NCI-H446 (cell line): ENCODE measurements around the gene LCLAT1.
"Not testable (repeated sequence)": the region's sequence is repeated elsewhere in the genome, so short reads cannot be mapped to it uniquely, and the experiment has no call there.

Source experiments
- DNase-seq, 2 experiments: peaks; one replicate each; lab custom pipeline; 2025; lab: John Stamatoyannopoulos, UW

Gene LCLAT1

DNA sequence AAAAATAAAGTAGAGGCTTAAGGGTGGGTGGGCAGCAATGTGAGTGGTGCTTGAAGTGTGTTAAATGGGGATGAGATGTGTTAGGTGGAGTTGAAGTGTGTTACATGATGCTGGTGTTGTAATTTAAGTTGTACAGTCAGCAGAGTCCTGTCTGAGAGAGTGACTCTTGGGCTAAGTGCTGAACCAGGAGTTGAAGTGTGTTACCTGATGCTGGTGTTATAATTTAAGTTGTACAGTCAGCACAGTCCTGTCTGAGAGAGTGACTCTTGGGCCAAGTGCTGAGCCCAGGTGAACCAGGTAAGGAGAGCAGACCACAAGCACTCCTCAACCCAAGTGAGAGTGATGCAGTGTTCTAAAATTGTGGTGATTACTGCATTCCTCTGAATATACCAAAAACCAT is 40.6 kb downstream of the LCLAT1 start:
- no peak for DNase-seq

DNA sequence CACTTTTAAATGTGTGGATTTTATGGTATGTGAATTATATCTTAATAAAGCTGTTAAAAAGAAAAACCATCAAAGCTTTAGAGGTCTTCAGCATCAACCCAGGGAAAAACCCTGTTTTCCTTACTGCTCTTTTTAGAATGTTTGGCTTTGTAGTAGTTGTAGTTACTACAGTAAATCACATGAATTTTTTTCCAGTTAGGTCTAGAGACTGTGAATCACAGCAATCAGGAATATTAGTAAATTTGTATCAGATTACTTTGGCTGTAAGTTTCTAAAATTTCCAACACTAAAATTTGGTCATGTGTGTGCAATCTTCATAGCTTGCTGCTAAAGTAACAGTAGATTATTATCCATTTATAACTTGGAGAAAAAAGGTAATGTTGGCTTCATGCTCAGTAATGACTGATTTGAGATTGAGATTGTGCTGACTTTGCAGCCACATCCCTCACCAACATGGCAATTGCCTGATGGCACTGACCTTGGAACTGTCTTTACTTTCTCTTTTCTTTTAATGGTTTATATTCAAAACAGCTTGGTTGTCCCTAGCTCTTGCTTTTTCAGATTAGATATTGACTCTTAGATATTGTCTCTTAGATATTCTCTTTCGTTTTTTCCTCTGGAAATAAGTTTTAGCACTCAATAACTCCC is 41.1 kb downstream of the LCLAT1 start:
- DNase-seq = no peak

DNA sequence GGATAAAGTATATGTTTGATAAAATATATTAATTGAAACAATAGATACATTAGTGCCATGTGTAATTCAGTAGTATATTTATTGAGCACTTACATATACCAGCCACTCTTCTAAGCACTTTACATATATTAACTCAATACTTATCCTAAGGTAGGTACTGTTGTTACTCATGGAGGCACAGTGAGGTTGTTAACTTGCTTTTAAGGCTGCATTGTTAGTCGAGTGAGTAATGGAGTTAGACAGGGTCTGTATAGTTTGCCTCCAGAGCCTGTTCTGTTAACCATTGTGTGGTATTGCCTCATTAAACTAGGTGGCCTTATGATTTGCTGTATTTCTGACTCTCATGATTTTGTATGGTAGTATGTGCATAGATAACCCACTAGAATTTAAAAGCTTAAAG is 44.2 kb downstream of the LCLAT1 start:
- no peak for DNase-seq

DNA sequence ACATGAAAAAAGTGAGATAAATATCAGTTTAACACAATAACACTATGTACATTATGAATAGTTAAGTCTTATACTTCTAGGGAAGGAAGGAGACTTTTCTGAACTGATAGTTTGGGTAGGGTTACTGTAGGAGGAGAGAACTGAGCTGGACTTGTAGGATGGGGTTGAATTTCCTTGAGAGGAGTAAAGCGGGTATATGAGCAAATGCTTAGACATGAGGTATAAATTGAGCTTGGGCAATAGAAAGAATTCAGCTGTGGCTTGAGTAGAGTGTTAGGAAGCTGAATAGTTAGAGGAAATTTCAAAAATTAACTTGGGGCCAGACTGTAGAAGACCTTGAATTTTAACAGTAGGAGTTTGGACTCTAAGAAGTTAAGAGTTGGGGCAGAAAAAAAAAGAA is 45.1 kb downstream of the LCLAT1 start:
- DNase-seq = no peak

DNA sequence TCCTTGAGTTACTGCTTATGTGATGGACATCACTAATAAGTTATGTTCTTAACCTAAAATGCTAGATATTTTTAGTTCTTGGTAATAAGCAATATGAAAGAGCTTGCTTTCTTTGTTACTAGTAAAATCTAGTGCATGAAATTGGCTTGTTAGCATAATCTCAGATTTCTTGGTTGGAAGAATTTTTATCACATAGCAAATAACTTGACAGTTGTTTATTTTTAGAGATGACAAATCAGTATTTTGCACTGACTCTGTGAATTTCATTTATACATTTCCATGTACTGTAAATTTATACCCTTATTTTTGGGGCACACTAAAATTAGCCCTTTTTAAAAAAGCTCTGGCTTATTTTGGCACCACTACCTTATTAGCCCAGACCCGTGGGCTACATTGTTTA is 45.6 kb downstream of the LCLAT1 start:
- no peak for DNase-seq

DNA sequence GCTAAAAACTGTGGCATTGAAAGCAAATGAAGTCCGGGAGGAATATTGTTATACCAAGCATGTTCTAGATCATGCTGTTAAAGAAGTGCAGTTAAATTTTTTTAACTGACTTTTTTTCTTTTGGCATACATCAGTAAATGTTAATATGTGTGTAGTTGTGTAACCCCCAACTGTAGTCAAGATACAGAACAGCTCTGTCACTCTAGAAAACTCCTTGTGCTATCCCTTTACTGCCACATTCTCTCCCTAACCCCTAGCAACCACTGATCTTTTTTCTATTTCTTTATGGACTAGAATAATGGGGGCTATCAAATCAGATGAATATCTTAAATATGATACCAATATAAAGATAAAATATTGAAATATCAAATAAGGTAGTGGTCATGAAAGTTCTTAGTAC is 46.4 kb downstream of the LCLAT1 start:
- no peak for DNase-seq

DNA sequence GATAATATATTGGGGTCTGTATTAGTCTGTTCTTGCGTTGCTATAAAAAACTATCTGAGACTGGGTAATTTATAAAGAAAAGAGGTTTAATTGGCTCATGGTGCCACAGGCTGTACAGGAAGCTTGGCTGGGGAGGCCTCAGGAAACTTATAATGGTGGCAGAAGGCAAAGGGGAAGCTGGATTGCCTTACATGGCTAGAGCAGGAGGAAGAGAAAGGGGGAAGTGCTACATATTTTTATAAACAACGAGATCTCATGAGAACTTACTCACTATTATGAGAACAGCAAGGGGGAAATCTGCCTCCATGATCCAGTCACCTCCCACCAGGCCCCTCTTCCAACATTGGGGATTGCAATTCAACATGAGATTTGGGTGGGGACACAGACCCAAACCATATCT is 48.9 kb downstream of the LCLAT1 start:
- DNase-seq = not testable (repeated sequence)

DNA sequence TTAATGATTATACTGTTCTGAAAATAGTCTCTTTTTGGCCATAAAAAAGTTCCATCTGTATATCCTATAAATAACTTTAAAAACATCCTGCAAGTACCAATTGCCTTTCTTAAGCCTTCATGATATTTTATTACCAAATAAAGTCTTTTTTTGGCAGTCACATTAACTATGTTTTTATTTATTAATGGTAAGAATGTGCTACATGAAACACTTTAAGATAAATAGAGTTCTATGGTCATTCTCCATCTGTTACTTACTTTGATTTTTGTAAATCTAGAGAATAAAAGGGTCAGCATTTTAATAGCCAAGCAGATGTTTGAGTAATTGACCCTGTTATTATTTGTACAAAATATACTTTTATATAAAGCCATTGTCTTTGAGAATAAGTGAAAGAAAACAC is 52.6 kb downstream of the LCLAT1 start:
- no peak for DNase-seq

DNA sequence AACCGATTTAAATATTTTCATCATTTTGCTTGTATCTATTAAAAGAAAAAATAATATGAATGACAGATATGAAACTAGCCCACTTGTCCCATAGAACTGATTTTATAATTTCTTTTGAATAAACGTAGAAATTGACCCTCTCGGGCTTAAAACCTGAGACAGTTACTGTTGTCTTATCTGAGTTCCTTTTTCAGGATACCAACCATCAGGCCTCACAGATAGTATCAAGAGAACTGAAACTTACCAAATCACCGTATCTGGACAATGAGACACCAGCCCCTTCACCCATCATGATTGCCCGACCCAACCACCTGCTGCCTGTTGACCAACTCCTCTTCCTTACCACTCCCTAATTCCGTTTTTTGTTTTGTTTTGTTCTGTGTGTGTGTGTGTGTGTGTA is 53.7 kb downstream of the LCLAT1 start:
- DNase-seq = no peak

DNA sequence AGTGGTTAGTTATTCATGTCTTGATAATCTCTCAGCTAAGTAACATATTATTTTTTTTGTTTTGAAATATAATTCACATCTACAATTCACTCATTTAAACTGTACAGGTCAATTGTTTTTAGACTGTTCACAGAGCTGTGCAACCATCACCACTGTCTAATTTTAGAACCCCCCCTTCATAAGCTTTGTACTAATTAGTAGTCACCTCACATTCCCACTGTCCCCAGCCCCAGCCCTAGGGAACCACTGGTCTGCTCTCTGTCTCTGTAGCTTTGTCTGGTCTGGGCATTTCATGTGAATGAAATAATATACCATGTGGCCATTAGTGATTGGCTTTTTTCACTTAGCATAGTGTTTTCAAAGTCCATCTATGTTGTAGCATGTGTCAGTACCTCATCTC is 55.3 kb downstream of the LCLAT1 start:
- DNase-seq = no peak

DNA sequence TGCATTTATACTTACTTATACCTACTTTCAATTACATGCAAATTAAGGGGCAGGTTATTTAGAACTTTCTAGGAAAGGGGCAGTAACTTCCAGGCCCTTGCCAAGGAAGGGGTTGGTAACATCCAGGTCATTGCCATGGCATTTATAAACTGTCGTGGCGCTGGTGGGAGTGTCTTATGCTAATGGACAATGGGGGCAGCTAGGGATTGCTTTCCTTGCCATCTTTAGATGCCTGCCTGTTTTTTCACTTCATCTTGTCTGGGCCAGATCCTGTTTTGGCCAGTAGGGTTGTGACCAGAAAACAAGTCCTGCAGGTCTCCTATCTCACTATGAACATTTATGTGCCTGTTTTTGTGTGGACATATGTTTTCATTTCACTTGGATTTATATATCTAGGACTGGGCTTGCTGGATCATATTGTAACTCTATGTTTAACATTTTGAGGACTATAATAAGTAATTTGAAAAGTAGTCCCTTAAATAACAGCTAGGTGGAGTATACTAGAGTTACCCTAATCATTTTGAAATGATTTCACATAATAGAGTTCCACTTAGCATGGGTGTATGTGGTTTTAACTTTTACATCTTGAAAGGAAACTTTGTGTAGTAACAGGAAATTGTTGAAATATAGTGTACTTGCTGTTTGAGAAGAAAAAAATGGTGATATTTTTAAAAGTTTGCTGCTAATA is 56.1 kb downstream of the LCLAT1 start:
- DNase-seq = no peak

DNA sequence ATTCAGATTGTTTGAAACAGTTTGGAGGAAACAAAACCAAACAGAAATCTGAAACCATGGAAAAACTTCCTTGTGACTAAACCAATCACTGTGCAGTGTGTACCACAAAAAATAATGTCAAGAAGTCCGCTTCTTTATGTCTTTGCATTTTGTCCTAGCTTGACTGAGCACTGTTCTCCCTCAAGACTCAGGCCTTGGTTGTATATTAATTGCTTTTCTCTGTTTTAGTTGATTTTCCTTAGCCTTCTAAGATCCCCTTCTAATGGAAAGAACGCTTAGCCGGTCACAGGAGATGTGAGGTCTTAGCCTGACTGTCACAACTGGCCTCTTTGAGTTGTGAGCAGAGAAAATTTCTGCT is 56.6 kb downstream of the LCLAT1 start:
- no peak for DNase-seq

DNA sequence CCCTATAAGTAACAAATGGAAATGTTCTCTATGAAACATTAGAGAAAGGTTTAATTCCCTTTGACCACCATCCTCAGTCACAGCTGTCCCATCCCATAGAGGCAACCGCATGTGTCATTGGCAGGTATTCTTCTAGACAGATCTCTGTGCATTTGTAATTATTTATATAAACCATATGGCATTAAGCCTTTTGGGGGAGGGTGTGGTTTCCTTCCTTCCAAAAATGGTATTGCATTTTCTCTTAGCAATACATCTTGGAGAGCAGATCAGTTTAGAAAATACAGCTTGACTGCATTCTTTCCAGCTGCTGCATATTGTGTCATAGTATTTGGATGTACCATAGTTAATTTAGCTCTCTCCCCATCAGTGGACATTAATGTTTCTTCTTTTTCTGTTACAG is 57.7 kb downstream of the LCLAT1 start:
- no peak for DNase-seq

DNA sequence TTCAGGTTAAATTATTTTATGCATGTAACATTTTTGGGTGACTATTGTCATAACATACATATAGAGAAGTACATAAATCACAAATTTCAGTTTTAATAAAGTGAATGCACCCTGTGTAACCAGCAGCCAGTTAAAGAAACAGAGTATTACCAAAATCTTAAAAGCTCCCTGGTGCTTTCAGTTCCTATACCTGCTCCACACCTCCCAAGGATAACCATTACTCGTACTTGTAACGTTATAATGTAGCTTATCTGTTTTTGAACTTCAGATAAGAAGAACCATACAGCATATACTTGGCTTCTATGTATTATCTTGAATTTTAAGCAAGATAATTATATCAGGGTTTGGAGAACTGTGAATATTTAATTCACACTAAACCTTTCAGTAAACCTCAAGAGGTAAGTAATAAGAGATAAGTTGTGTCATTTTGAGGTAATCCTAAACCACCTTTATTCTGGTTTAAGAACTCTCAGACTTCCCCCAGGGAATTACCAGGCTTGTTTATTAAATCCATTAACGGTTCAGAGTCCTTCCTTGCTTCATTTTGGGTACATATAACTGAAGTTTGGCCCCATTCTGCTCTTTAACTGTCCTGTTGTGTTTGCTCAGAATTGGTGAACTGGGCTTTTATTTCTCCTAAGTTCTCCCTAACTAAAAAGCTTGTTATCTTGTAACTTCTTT is 58.6 kb downstream of the LCLAT1 start:
- DNase-seq = no peak

DNA sequence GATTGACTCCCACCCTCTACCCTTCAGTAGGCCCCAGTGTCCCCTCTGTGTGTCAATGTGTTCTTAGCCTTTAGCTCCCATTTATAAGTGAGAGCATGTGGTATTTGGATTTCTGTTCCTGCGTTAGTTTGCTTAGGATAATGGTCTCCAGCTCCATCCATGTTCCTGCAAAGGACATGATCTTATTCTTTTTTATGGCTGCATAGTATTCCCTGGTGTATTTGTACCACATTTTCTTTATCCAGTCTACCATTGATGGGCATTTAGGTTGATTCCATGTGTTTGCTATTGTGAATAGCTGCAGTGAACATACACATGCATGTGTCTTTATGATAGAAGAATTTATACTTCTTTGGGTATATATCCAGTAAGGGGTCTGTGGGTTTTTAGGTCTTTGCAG is 60.4 kb downstream of the LCLAT1 start:
- not testable (repeated sequence) for DNase-seq

DNA sequence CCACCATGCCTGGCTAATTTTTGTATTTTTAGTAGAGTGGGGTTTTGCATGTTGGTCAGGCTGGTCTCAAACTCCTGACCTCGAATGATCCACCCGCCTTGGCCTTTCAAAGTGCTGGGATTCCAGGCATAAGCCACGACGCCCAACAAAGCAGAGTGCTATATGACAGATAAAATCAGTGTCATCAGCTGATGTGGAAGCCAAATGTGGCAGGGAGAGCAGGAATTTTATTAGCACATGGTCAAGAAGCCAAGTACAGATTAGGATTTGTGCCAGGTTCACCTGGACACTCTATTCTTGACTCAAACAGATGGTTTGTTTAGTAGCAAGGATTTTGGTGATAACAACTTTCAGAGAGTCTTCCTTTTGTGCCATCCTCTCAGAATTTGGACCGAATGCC is 62.7 kb downstream of the LCLAT1 start:
- DNase-seq = no peak

DNA sequence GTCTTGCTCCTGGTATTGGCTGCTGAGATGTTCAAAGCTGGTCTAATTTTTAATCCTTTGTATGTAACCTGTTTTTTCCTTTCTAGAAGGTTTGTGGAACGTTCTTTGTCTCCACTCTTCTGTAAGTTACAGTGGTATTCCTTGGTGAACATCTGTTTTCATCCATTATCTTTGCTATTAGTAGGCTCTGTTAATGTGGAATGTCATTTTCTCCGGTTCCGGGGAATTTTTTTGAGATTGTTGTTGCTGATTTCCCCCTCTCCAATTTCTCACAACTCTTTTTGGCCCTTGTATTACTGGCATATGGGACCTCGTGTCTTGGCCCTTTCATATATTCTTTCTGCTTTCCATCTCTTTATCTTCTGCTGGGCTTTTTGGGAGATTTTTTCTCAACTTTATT is 63.4 kb downstream of the LCLAT1 start:
- no peak for DNase-seq

DNA sequence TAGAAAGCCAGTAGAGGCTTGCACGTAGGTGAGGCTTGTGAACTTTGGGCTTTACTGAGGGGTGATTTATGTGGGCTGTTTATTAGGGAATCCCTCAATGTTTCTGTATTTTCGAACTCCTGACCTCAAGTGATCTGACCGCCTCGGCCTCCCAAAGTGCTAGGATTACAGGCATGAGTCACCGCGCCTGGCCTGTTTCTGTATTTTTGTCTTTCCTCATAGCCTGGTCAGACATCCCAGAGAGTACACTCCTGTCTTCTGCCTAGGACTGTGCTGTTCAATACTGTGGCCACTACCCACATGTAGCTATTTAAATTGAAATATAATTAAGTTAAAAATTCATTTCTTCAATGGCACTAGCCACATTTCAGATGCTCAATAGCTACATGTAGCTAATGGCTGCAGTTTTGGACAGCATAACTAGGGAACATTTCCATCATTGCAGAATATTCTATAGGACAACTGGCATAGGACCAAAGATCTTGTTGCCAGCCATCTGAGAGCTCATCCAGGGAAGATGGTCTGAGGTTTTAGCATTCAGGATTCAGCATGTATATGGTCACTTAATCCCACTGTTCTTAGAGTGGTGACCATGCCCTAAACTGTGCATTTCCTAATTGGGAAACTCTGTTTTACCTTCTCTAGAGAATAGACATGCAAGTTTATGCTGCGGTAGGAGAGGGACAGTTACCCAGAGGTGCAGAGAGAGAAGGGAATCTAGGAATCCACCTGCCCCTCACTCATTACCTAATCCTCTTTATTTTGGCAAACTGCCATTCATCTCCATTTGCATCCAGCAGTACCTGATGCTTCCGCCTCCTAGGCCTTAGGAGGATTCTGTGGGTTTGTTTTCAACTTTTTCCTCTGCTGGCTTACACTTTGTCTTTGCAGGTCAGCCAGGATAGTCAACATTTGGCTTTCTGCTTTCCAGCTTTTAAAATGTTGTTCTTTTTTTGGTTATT is 64.4 kb downstream of the LCLAT1 start:
- peak in 1 of 2 experiments; percentile 51 for DNase-seq

DNA sequence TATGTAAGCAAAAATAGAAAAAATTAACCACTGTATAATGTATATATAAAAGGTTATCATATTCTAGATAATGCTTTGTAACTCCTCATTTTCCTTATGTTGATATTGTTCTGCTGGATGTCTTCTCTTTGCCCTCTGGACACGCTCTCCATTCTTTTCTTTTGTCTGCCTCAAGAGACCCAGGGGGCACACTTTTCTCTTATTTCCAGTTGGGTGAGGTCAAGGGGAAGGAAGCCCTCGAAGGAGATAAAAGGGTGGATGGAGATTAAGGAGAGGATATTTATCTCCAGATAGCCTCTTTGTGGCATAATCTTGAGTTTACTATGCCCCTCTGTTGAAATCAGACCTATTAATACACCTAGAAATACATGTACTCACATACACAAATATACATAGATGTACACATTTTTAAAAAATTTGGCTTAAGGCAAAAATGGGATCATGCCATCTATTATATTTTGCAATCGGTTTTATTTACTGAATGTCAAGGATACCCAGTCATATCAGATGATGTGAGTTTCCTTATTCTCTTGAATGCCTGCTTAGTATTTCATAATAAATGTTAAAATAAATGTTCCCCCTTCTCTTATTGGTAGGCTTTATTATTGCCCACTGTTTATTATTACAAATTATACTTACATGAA is 65.3 kb downstream of the LCLAT1 start:
- DNase-seq = no peak

DNA sequence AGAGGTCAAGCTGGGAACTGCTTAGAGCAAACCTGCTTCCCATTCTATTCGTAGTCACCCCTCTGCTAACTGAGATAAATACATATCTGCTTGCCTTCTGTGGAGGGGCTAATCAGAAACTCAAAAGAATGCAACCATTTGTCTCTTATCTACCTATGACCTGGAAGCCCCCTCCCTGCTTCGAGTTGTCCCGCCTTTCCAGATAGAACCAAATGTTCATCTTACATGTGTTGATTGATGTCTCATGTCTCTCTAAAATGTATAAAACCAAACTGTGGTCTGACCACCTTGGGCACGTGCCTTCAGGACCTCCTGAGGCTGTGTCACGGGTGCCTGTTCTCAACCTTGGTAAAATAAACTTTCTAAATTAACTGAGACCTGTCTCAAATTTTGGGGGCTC is 66.6 kb downstream of the LCLAT1 start:
- DNase-seq = not testable (repeated sequence)

DNA sequence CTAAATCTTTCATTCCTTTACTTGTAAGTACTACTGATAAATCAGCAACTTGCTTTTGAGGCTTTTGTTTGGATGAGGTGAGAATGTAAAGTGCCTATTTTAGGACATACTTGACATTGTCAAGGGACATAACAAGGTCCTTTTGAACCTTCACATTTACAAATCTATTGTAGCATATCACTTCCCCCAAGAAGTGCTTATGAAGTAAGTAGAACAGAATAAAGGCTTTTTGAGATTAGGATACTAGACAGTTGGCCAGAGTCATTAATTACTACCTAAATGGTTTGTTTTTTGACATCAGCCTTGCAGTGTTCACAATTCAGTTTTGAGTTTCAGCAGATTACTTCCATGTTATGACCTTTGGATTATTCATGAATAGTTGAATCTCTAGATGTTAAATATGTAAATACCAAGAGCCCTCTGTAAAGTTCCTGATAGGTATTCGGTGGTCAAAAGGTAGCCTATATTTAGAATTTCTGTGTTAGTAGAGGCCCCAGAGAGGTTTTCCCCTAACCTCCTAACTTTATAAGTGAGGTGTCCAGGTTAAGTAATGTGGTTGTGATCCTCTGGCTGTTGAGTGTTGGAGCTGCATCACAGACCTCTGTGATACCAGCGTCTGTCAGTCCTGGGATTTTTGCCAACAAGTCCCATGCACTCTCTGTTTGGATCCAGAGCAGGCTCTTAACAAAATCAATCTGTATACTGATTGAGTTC is 67.2 kb downstream of the LCLAT1 start:
- DNase-seq = peak; percentile 72 to 87
